HUES6 (cell line): ENCODE results near the gene ARMS2.
A peak's percentile ranks its signal among the peaks of the same experiment; 100 is the strongest.

Experiments
- H3K27ac ChIP-seq: 2 replicates; pipeline ENCODE4 v1.7.0; 2013; ENCODE audit warnings: low read depth, mild to moderate bottlenecking, low read length, inconsistent platforms
- H3K27me3 ChIP-seq: 2 replicates; pipeline ENCODE4 v1.6.1; 2013; ENCODE audit warnings: low read length; ENCODE audit not compliant: control insufficient read depth, insufficient read depth
- H3K36me3 ChIP-seq: 2 replicates; pipeline ENCODE4 v1.6.1; 2013; ENCODE audit warnings: low read length; ENCODE audit not compliant: control insufficient read depth, insufficient read depth
- H3K4me1 ChIP-seq: 2 replicates; pipeline ENCODE4 v1.6.1; 2013; ENCODE audit warnings: low read length; ENCODE audit not compliant: control insufficient read depth, insufficient read depth
- H3K4me3 ChIP-seq: 2 replicates; pipeline ENCODE4 v1.5.1; 2013; ENCODE audit warnings: low read depth, low read length
- H3K9ac ChIP-seq: one replicate; pipeline ENCODE4 v1.6.1; 2013; ENCODE audit warnings: mild to moderate bottlenecking, low read length
- H3K9me3 ChIP-seq: 2 replicates; pipeline ENCODE4 v1.6.1; 2013; ENCODE audit warnings: low read depth, low read length; ENCODE audit not compliant: control insufficient read depth, insufficient read depth

Gene ARMS2

GRCh38 chr10:122463466-122464249 lies 9.2 kb downstream of the ARMS2 start:
- H3K9me3 ChIP-seq, result no peaks in the 10 kb centered on the region
- H3K9ac ChIP-seq, result no peak overlapping the region
- H3K4me1 ChIP-seq, result peaks cover 19% of the 10 kb centered on the region
- H3K36me3 ChIP-seq, result no peaks in the 10 kb centered on the region
- no peak overlapping the region for H3K27ac ChIP-seq
- peak overlapping the region; percentile 80 for H3K4me3 ChIP-seq
- peaks cover 80% of the 10 kb centered on the region for H3K27me3 ChIP-seq

- no peak overlapping the region for H3K9ac ChIP-seq
- H3K9me3 ChIP-seq, result no peaks in the 10 kb centered on the region
- H3K36me3 ChIP-seq, result no peaks in the 10 kb centered on the region
- no peak overlapping the region for H3K27ac ChIP-seq
- H3K4me3 ChIP-seq, result no peak overlapping the region
- H3K4me1 ChIP-seq, result peaks cover 19% of the 10 kb centered on the region
- peaks cover 75% of the 10 kb centered on the region for H3K27me3 ChIP-seq
These were observed 9.7 kb downstream of the ARMS2 start for GRCh38 chr10:122464250-122464510.

- Histone ChIP-seq H3K9me3 (no peaks in the 10 kb centered on the region), H3K4me3 (no peak overlapping the region), H3K27me3 (peaks cover 71% of the 10 kb centered on the region)
These were observed 10.1 kb downstream of the ARMS2 start for GRCh38 chr10:122464586-122464985.

GRCh38 chr10:122465401-122466040 lies 11.1 kb downstream of the ARMS2 start:
- H3K9me3 ChIP-seq, result no peaks in the 10 kb centered on the region
- peaks cover 61% of the 10 kb centered on the region for H3K27me3 ChIP-seq
- peaks cover 15% of the 10 kb centered on the region for H3K4me1 ChIP-seq
- H3K36me3 ChIP-seq, result no peaks in the 10 kb centered on the region
- H3K4me3 ChIP-seq, result no peak overlapping the region
- no peak overlapping the region for H3K27ac ChIP-seq
- H3K9ac ChIP-seq, result no peak overlapping the region

More at GRCh38 chr10:122464586-122464985, 10.1 kb downstream of the ARMS2 start:
- no peaks in the 10 kb centered on the region for H3K36me3 ChIP-seq
- H3K27ac ChIP-seq, result no peak overlapping the region
- H3K4me1 ChIP-seq, result peaks cover 18% of the 10 kb centered on the region
- no peak overlapping the region for H3K9ac ChIP-seq

GRCh38 chr10:122466951-122467381 lies 12.5 kb downstream of the ARMS2 start:
- peaks cover 48% of the 10 kb centered on the region for H3K27me3 ChIP-seq
- no peak overlapping the region for H3K9ac ChIP-seq
- peaks cover 15% of the 10 kb centered on the region for H3K4me1 ChIP-seq
- no peaks in the 10 kb centered on the region for H3K36me3 ChIP-seq
- no peak overlapping the region for H3K4me3 ChIP-seq
- no peak overlapping the region for H3K27ac ChIP-seq
- no peaks in the 10 kb centered on the region for H3K9me3 ChIP-seq

GRCh38 chr10:122467701-122468100 lies 13.2 kb downstream of the ARMS2 start:
- peaks cover 12% of the 10 kb centered on the region for H3K4me1 ChIP-seq
- peaks cover 40% of the 10 kb centered on the region for H3K27me3 ChIP-seq

GRCh38 chr10:122468307-122468925 lies 14.0 kb downstream of the ARMS2 start:
- Histone ChIP-seq H3K9me3 (no peaks in the 10 kb centered on the region), H3K36me3 (no peaks in the 10 kb centered on the region), H3K9ac (no peak overlapping the region), H3K4me3 (no peak overlapping the region), H3K27me3 (peaks cover 33% of the 10 kb centered on the region), H3K27ac (no peak overlapping the region), H3K4me1 (peaks cover 5% of the 10 kb centered on the region; the same call in 1 of the 2 replicates)

More at GRCh38 chr10:122467701-122468100, 13.2 kb downstream of the ARMS2 start:
- H3K27ac ChIP-seq, result no peak overlapping the region
- H3K4me3 ChIP-seq, result no peak overlapping the region
- H3K9me3 ChIP-seq, result no peaks in the 10 kb centered on the region
- no peaks in the 10 kb centered on the region for H3K36me3 ChIP-seq
- no peak overlapping the region for H3K9ac ChIP-seq

- Histone ChIP-seq H3K9ac (no peak overlapping the region), H3K27me3 (peaks cover 26% of the 10 kb centered on the region), H3K27ac (no peak overlapping the region), H3K9me3 (no peaks in the 10 kb centered on the region), H3K4me3 (no peak overlapping the region), H3K4me1 (peaks cover 4% of the 10 kb centered on the region), H3K36me3 (no peaks in the 10 kb centered on the region)
These were observed 14.7 kb downstream of the ARMS2 start for GRCh38 chr10:122468926-122469781.

- Histone ChIP-seq H3K9me3 (no peaks in the 10 kb centered on the region), H3K27me3 (peaks cover 19% of the 10 kb centered on the region), H3K27ac (no peak overlapping the region), H3K4me3 (no peak overlapping the region), H3K36me3 (no peaks in the 10 kb centered on the region), H3K4me1 (peaks cover 10% of the 10 kb centered on the region), H3K9ac (no peak overlapping the region)
These were observed 15.4 kb downstream of the ARMS2 start for GRCh38 chr10:122469848-122470247.

- peaks cover 5% of the 10 kb centered on the region; the same call in 1 of the 2 replicates for H3K27me3 ChIP-seq
- H3K9ac ChIP-seq, result no peak overlapping the region
- H3K9me3 ChIP-seq, result no peaks in the 10 kb centered on the region
- no peak overlapping the region for H3K27ac ChIP-seq
- H3K4me1 ChIP-seq, result peaks cover 29% of the 10 kb centered on the region
- H3K36me3 ChIP-seq, result no peaks in the 10 kb centered on the region
- H3K4me3 ChIP-seq, result no peak overlapping the region
These were observed 17.2 kb downstream of the ARMS2 start for GRCh38 chr10:122471531-122472177.
